Mesothelial cell of epicardium (in vitro differentiated cells): ENCODE results near the gene RAI1. TPM values are rescaled to one million over a fixed set of nuclear protein-coding genes. Genes with fewer than 3 reads are reported as not detected.
A peak's percentile ranks its signal among the peaks of the same experiment; 100 is the strongest.

ENCODE experiments used
- DNase-seq, 2 experiments: peaks; one replicate each; pipeline ENCODE4 v3.0.0; 2021; ENCODE audit warnings: low spot score in 2 of 2; ENCODE audit not compliant: unreplicated experiment in 2 of 2
- H3K27ac Mint-ChIP-seq: 2 replicates; pipeline ENCODE4 v1.8.0; 2021; ENCODE audit warnings: mixed read lengths
- H3K27me3 Mint-ChIP-seq: 2 replicates; pipeline ENCODE4 v1.8.0; 2021; ENCODE audit warnings: low read depth, mixed read lengths
- H3K36me3 Mint-ChIP-seq: 2 replicates; pipeline ENCODE4 v1.8.0; 2021; ENCODE audit warnings: mixed read lengths
- H3K4me1 Mint-ChIP-seq: 2 replicates; pipeline ENCODE4 v1.8.0; 2021; ENCODE audit warnings: mixed read lengths
- H3K4me3 Mint-ChIP-seq: 2 replicates; pipeline ENCODE4 v1.8.0; 2021; ENCODE audit warnings: mild to moderate bottlenecking, moderate library complexity, mixed read lengths
- H3K9me3 Mint-ChIP-seq: 2 replicates; pipeline ENCODE4 v1.8.0; 2021; ENCODE audit warnings: mixed read lengths
- CTCF ChIP-seq: fragments of 200-600 bp; sonication (generic); IDR thresholded peaks from one replicate; pipeline ENCODE4 v1.5.0; 2021; ENCODE audit warnings: antibody characterized with exemption; ENCODE audit not compliant: unreplicated experiment
- total RNA-seq: library from RNA; stranded (reverse); gene quantifications from 3 replicates; pipeline ENCODE4 v1.2.1, GENCODE V29; 2021

RAI1 gene
- total RNA-seq, 1 donor from 2014 or later = 137 TPM

- Mint-ChIP-seq H3K4me1 (peaks cover 12% of the 10 kb centered on the region), H3K9me3 (no peaks in the 10 kb centered on the region), H3K36me3 (no peaks in the 10 kb centered on the region), H3K27ac (peak overlapping the region; percentile 2), H3K4me3 (no peak overlapping the region), H3K27me3 (no peaks in the 10 kb centered on the region)
- DNase-seq = no peak
- TF ChIP-seq CTCF = no peak
These were observed 163.2 kb downstream of the RAI1 start for GRCh38 chr17:17844500-17844899.

DNA sequence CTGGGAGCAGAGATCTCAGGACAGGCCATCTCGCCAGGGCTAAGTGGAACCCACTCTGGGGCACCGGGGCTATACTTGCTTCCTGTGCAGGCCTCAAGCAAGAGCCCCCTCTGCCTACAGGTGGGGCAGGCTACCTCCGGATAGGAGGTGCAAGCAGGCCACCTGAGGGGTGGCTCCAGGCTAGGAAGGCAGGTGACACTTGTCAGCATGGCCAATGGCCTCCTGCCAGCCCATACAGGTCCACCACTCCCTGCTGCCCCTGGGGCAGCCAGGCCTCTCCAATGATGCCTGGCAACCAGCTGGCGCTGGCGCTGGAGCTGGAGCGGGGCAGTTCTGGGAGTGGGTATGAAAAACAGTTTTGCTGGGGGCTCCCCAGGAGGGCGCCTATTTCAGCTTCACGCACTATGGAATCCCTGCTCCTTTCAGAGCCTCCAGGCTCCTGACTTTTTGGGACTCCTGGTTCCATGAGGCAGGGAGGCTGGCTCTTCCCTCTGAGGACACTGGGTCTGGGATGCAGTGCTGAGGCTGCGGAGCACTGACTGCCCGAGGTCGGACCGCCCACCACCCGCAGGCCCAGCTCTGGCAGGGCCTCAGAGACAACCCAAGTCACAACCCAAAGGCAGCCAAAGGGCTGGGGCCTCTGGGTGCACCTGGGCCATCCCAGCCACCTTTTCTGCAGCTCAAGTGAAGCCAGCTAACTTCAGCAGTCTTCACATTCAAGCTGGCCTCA lies 164.0 kb downstream of the RAI1 start:
- Mint-ChIP-seq H3K4me1 (peaks cover 10% of the 10 kb centered on the region), H3K36me3 (no peaks in the 10 kb centered on the region), H3K27ac (no peak overlapping the region), H3K4me3 (no peak overlapping the region), H3K9me3 (no peaks in the 10 kb centered on the region), H3K27me3 (no peaks in the 10 kb centered on the region)
- DNase-seq = no peak
- TF ChIP-seq CTCF = no peak

- peaks cover 5% of the 10 kb centered on the region for H3K36me3 Mint-ChIP-seq
- H3K9me3 Mint-ChIP-seq = no peaks in the 10 kb centered on the region
- no peak overlapping the region for H3K4me3 Mint-ChIP-seq
- H3K27me3 Mint-ChIP-seq = no peaks in the 10 kb centered on the region
- peaks cover 14% of the 10 kb centered on the region for H3K4me1 Mint-ChIP-seq
- no peak overlapping the region for H3K27ac Mint-ChIP-seq
- no peak for TF ChIP-seq CTCF
- no peak for DNase-seq
These were observed 164.7 kb downstream of the RAI1 start for GRCh38 chr17:17846003-17846402.

GRCh38 chr17:17846645-17847044 lies 165.4 kb downstream of the RAI1 start:
- Mint-ChIP-seq H3K9me3 (no peaks in the 10 kb centered on the region), H3K36me3 (peaks cover 5% of the 10 kb centered on the region), H3K4me1 (peaks cover 18% of the 10 kb centered on the region), H3K4me3 (no peak overlapping the region), H3K27me3 (no peaks in the 10 kb centered on the region), H3K27ac (no peak overlapping the region)
- no peak for DNase-seq
- TF ChIP-seq CTCF = no peak

- Mint-ChIP-seq H3K4me1 (peaks cover 21% of the 10 kb centered on the region), H3K4me3 (no peak overlapping the region), H3K27ac (no peak overlapping the region), H3K27me3 (no peaks in the 10 kb centered on the region), H3K36me3 (peaks cover 5% of the 10 kb centered on the region), H3K9me3 (no peaks in the 10 kb centered on the region)
- DNase-seq = no peak
- no peak for TF ChIP-seq CTCF
These were observed 165.9 kb downstream of the RAI1 start for GRCh38 chr17:17847118-17847689.
